Pancreas (tissue), 10 donors: ENCODE measurements around the gene FGG. TPM values are rescaled to one million over a fixed set of nuclear protein-coding genes. Genes with fewer than 3 reads are reported as not detected.
A peak's percentile ranks its signal among the peaks of the same experiment; 100 is the strongest.

Source experiments
- ATAC-seq, 4 donors: fragments of 200-7000 bp; cut with Tn5 transposase; one replicate each; pipeline versions ENCODE4 v1.8.0 to v1.9.1; 2020; ENCODE audit warnings: mild to moderate bottlenecking in 4 of 4, moderate library complexity in 4 of 4
- DNase-seq, 6 donors: peaks; one replicate each; pipeline ENCODE4 v3.0.0-alpha.2; 2020
- FAIRE-seq: peaks from 2 replicates; lab custom pipeline; 2012; peaks lifted over from hg19 to GRCh38; lab: Jason Lieb, UNC
- H3K27ac ChIP-seq, 4 donors: fragments of 200-600 bp; sonication (generic); 1 replicate in 3 of 4; 2 replicates in 1 of 4; pipeline versions ENCODE4 v1.5.0 to v1.8.0; 2020
- H3K27me3 ChIP-seq, 4 donors: fragments of 200-600 bp; one replicate each; pipeline ENCODE4 v1.8.0; 2021
- H3K36me3 ChIP-seq, 3 donors: fragments of 200-600 bp; sonication (generic) in 1 of 3; one replicate each; pipeline versions ENCODE4 v1.5.0 to v1.8.0; 2020 to 2021
- H3K4me1 ChIP-seq, 3 donors: fragments of 200-600 bp; one replicate each; pipeline ENCODE4 v1.8.0; 2021
- H3K4me3 ChIP-seq, 4 donors: fragments of 200-600 bp; sonication (generic) in 2 of 4; one replicate each; pipeline versions ENCODE4 v1.5.0 to v1.8.0; 2020 to 2021
- H3K9me3 ChIP-seq, 4 donors: fragments of 200-600 bp; one replicate each; pipeline ENCODE4 v1.8.0; 2021
- CTCF ChIP-seq, 4 donors: fragments of 200-600 bp; sonication (generic) in 3 of 4; IDR thresholded peaks; one replicate each; pipeline versions ENCODE4 v1.5.0 to v1.8.0; 2021; ENCODE audit warnings: antibody characterized with exemption in 4 of 4
- WGBS, 2 donors: extraction: QIAGEN DNeasy Blood & Tissue Kit; methylation state at CpG; one replicate each; pipeline ENCODE4 v1.1.7; 2013; 5-methylcytosine and 5-hydroxymethylcytosine counted together
- intact Hi-C, 3 donors: fragments of 100-400 bp; cut with DNase I; formaldehyde crosslinking; loops; one replicate each; pipeline versions ENCODE4 v1.11.1 to v1.14.2; 2022
- polyA plus RNA-seq, 2 donors: library from polyadenylated mRNA; stranded (reverse); fragments of 200-250 nt; gene quantifications; one replicate each; pipeline ENCODE4 v1.2.3, GENCODE V29; 2013
- total RNA-seq, 6 donors: library from RNA; stranded (reverse); fragmentation: NEBNext Ultra II Directional in 4 of 6; extraction: Animal tissue kit (Norgen Biotek cat#: 25700) in 4 of 6; gene quantifications; one replicate each; pipeline versions ENCODE4 v1.2.1 to v1.2.4, GENCODE V29; 2021 to 2023
- donor health status: healthy with polysubstance abuse.
- donor health status: DM: no; HTN: no; CAD: no; lungs with moderate emphysema.
- donor health status: DM: no; HTN: no; CAD: no.
- donor health status: control.
- donor health status: control.
- donor health status: Bipolar disorder and iron deficiency.
- donor health status: DM: yes; HTN: yes; CAD: no.
- donor health status: DM: no; HTN: no; CAD: no.
- donor health status: DM: no; HTN: no; CAD: no.
- donor health status: DM: yes; HTN: yes; CAD: no.

Gene FGG
- total and polyA plus RNA-seq, 8 donors = 0.20 to 26.0 (median 4.0) TPM; not detected in 1

DNA sequence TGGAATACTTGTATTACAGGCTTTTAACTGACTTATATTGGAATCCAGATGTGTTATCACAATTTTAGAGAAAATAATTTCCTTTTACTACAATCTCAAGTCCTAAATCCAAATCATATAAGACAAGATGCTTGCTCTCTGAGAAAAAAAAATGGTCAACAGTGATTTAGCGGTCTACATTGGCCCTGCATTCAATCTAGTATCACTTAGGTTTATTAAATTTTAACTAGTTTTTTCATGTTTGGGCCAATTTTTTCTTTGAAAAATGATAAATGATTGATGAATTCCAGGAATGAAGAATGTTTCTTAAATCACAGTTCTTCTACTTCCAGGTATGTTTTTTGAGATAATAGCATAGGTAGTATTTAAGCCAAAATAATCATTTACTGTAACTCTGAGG lies 2.8 kb upstream of the FGG start:
- WGBS, 2 donors = 12 to 14% methylated on average over 1 of the region's 1 CpG
- DNase-seq (no peak), ATAC-seq (peak in 3 of 4 donors; percentile 40 to 63 (median 55)), FAIRE-seq (no peak)
- intact Hi-C loops = no loop called here
- no peak for TF ChIP-seq CTCF (IDR thresholded peaks at IDR 0.05)
- Histone ChIP-seq H3K36me3 (no peaks in the 10 kb centered on the region), H3K9me3 (no peaks in the 10 kb centered on the region), H3K27me3 (peaks cover 0 to 7% (median 2%) of the 10 kb centered on the region in 4 donors), H3K4me3 (no peak overlapping the region), H3K27ac (no peak overlapping the region), H3K4me1 (peaks cover 0 to 32% (median 13%) of the 10 kb centered on the region in 3 donors)

DNA sequence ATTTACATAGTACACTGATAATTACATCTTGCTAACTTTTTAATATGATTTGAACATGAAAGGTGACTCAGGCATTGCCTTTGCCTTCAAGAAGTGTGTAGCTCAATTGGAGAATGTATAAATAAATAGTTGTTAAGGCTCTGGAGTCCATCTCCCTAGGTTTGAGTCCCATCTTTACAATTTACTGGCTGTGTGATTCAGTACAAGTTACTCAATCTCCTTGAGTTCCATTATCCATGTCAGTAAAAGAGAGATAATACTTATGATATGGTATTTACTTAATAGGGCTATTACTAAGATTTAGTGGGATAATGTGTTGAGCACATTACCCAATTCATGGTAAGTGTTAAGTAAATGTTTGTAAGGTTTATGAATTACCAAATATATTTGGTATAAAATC lies 1.9 kb upstream of the FGG start:
- TF ChIP-seq CTCF (IDR thresholded peaks at IDR 0.05) = no peak
- peaks cover 0 to 32% (median 13%) of the 10 kb centered on the region in 3 donors for H3K4me1 ChIP-seq
- H3K27me3 ChIP-seq = peaks cover 0 to 8% (median 4%) of the 10 kb centered on the region in 4 donors
- intact Hi-C loops = no loop called here
- FAIRE-seq (no peak), DNase-seq (no peak), ATAC-seq (no peak)
- no peak overlapping the region for H3K4me3 ChIP-seq
- H3K36me3 ChIP-seq = no peaks in the 10 kb centered on the region
- H3K27ac ChIP-seq = no peak overlapping the region
- H3K9me3 ChIP-seq = no peaks in the 10 kb centered on the region

DNA sequence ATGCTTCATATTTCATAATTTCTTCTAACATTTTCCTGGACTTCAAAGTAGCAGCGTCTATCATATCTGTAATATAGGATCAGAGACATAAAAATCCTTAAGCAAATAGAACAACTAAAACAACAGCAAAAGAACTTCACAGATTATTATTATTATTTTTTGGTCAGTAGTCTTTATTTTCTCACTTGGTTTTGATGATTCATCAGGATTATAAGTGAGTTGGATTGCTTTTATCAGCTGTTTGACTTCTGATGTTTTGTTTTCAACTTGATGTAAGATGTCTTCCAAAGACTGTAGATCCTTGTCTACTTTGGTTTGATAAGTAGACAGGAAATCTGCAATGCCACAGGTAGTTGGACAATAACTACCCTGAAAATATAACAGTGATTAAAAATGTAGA lies 623 bp downstream of the FGG start:
- no peak for FAIRE-seq
- 51 to 67% methylated on average over 1 of the region's 1 CpG for WGBS, 2 donors
- Histone ChIP-seq H3K9me3 (no peaks in the 10 kb centered on the region), H3K4me3 (no peak overlapping the region), H3K4me1 (peaks cover 0 to 26% (median 3%) of the 10 kb centered on the region in 3 donors), H3K36me3 (no peaks in the 10 kb centered on the region), H3K27me3 (peaks cover 0 to 8% (median 4%) of the 10 kb centered on the region in 4 donors), H3K27ac (no peak overlapping the region)
- no peak for DNase-seq
- no peak for TF ChIP-seq CTCF (IDR thresholded peaks at IDR 0.05)
- ATAC-seq = no peak
- intact Hi-C loops = no loop called here

DNA sequence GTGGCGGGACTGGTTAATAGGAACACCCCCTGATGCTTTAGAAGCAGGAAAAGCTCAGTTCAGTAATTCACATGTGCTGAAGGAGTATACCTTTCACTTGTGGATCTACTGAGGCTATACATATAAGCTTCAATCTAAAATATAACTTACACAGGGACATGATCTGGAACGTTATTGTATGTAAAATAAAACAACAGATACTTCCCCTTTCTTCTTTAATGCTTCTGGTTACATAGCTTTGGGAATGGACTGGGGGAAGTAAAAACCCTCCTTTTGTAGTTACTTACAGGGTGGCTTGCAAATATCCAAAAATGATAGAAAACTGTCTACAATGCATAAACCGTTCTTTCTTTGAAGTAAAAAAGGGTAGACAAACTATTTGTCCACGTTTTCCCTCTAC lies 1.9 kb downstream of the FGG start:
- H3K27ac ChIP-seq = no peak overlapping the region
- no peak for ATAC-seq
- no peak for FAIRE-seq
- H3K27me3 ChIP-seq = peaks cover 0 to 8% (median 4%) of the 10 kb centered on the region in 4 donors
- intact Hi-C loops = no loop called here
- H3K4me3 ChIP-seq = no peak overlapping the region
- no peaks in the 10 kb centered on the region for H3K9me3 ChIP-seq
- H3K36me3 ChIP-seq = no peaks in the 10 kb centered on the region
- no peak for DNase-seq
- TF ChIP-seq CTCF (IDR thresholded peaks at IDR 0.05) = no peak
- 48 to 56% methylated on average over 4 of the region's 4 CpGs for WGBS, 2 donors
- H3K4me1 ChIP-seq = peaks cover 0 to 14% (median 0%) of the 10 kb centered on the region in 3 donors

DNA sequence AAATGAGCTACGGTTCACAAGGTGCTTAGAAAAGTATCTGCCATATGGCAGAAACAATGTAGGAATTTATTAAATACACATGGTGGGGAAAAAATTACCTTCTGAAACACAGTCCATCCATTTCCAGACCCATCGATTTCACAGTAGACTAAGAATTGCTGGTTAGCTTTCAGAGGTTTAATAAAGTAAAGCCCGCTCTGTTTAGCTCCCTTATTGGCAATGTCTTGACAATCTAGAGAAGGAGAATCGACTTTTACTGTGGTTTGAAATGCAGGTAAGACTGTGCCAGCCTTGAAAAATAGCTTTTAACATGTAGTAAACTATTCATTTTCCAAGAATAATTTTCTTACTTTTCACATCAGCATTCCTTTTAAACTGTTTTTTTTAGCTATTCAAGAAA lies 2.9 kb downstream of the FGG start:
- intact Hi-C loops = no loop called here
- Histone ChIP-seq H3K4me1 (peaks cover 0 to 5% (median 0%) of the 10 kb centered on the region in 3 donors), H3K27ac (no peak overlapping the region), H3K9me3 (no peaks in the 10 kb centered on the region), H3K4me3 (no peak overlapping the region), H3K27me3 (peaks cover 0 to 8% (median 3%) of the 10 kb centered on the region in 4 donors), H3K36me3 (no peaks in the 10 kb centered on the region)
- DNase-seq (no peak), FAIRE-seq (no peak), ATAC-seq (no peak)
- TF ChIP-seq CTCF (IDR thresholded peaks at IDR 0.05) = no peak
- WGBS, 2 donors = 69 to 81% methylated on average over 4 of the region's 4 CpGs
